NCI-H524 treated with DMSO at 0.1 percent for 48 hours (cell line): ENCODE measurements around the gene LASP1NB.

Source experiments
- DNase-seq: peaks from one replicate; lab custom pipeline; 2025; lab: John Stamatoyannopoulos, UW

LASP1NB gene

DNA sequence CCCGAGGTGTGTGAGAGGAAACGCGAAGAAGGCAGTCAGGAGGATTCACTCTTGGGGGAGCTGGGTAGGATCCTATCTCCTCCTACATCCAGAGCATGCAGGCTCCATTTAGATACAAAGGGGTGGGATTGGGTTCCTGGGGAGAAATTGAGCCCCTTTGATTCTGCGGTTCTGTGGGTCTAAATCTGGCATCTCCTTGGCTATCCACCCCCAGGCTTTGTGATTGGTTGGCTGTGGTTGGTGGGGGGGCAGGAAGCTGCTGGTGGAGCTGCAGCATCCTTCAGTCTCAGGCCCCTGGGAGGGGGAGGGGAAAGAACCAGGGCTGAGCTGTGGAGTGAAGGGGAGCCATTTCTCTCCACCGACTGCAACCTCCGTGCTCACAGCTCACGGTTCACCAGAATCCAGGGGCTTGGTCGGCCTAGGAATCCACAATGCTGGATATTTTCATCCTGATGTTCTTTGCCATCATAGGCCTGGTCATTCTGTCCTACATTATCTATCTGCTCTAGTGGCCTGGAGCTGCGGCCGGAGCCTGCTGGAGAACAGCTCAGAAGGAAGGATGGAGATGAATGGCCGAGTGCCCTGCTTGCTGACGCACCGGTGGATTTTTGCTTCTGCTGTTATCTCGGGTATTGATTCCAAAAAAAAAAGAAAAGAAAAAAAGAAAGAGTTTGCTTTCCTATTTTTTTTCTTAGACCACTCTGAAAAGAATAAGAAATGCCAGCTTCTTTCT, at the start of gene LASP1NB:
LASP1NB (plus strand) TSS at position 352 of the 733 bp plus-strand sequence.
- no peak for DNase-seq

DNA sequence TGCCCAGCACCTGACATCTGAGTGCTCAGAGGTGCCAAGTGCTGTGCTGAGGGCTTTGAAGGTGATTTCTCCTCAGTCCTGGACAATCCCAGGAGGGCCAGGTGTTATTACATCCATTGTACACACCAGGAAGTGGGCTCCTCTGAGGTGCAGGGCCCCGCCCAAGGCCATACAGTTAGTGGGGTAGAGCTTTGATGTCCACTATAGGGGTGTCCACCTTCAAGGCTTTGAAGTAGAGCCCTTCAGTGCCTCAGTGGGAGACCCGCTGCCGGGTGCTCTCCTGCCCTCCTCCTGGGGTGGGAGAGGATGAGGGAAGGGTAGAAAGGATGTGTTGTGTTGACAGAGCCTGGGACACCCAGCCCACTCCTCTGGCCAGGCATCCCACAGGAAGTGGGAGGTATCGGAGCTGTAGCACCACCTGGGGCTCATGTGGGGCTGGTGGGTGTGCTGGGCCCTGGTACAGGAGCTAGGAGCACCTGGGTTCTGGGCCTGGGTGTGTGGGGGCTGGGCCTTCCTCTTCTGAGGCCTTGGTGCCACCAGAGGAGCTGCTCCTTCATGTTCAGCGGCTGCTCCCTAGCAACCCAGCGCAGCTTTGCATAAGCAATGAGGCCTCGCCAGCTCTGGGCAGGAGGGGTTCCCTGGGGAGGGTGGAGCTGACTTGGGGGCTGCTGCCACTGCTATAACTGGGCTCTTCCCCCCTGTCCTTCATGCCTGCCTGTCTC, 48.1 kb upstream of the LASP1NB start:
- no peak for DNase-seq

DNA sequence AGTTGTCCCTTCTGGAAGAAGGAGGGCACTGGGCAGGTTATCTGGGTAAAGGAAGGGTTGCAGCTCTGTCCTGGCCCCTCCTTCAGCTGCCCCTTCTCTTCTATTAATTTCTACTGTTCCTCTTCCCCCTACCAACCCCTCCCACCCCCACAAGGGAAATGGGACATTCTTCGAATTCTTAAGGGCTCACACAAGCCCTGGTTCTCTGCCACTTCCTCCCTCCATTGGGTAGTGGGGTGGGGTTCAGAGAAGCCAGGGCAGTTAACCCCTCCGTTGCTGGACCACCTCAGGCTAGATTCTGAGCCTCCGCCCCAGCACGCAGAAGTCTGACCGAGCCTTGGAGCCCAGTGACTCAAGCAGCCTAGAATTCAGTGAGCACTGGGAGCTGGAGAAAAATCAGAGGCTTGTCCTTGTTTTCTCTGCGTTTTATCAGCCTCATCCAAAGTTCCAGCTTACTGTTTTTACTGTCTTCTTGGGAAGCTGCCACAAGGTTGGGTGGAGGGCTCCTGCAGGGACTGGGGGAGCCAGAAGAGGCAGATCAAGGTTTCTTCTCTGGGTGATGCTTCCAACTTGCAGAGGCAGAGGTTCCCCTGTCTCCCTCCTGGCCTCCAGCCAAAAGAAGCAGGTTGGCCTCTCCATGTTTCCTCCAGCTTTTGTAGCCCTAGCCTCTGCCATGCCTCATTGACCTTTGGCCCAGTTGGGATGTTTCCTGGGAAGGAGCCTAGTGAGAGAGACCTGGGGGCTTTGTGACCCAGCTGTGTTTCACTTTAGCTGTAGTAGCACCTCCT, 45.3 kb upstream of the LASP1NB start:
- DNase-seq: no peak

DNA sequence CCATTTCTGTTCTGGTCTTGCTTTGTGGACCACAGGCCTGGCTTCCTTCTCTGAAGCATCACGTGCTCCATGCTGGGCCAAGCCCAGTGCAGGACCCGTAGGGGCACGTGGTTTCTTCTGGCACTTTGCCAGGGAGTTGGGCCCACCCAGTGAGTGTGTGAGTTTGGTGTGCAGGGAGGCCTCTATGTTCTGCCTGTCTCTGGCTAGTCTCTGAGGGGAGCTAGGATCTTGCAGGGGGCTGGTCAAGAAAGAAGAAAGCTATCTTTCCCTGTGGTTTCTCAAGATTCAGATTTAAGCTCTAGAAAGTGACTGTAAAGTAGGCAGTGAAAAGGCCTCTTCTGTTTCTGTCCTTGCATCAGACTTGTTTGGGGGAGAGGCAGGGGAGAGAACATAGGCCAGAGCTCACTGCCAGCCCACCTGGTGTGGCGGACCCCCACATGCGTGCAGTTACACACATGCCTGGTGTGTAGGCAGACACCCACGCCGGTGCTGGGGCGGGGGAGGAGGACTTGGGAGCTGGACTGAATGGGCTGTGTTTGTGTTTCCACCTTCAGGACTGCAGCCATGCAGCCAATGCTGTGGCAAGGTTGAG, 43.7 kb upstream of the LASP1NB start:
- no peak for DNase-seq

DNA sequence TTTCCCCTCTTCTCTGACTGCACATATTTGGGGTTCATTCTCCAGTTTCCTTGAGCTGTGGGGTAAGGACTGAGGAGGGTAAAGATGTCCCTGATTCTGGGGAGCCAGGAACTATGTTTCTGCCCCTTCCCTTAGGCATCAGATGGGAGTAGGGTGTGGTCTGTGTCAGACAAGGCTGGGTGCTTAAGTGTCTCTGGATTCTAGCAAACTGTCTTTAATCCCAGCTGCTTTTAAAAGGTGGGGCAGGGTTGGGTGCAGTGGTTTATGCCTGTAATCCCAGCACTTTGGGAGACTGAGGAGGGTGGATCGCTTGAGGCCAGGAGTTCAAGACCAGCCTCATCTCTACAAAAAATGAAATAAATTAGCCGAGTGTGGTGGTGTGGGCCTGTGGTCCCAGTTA, 42.5 kb upstream of the LASP1NB start:
- no peak for DNase-seq

DNA sequence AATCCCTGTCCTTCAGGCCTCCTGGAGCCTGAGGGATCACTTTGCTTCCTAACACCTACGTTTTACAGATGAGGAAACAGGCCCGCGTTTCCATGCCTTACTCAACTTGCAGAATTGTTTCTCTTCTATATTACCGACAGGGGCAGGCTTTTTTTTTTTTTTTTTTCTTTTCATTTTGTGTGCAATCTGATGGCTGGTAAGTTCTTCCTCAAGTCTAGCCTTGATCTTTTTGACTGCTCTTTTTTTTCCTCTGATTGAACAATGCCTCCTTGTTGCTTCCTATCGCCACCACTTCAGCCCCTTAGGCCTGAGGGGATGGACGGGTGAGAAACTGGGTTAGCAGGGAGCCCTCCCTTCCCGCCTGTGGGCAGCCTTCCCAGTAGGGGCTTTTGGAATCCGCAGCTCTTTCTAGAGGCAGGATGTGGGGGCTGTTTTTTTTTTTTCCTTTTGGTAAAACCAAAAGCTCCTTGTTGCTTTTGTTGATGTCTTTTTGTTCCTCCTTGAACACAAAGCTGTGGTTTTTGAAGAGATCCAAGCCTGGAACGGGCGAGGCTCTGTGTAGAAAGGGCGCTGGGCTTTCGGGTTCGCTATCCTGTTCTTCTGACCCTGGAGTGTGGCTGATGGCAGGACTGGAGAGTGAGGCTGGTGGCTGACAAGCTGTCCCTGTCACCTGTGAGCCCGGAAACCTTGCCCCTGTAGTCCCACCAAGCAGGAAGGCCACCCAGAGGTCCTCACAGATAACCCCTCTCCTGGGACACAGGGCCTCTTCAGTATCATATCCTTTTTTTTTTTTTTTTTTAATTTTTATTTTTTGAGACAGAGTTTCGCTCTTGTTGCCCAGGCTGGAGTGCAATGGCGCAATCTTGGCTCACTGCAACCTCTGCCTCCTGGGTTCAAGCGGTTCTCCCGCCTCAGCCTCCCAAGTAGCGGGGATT, 41.6 kb upstream of the LASP1NB start:
- no peak for DNase-seq

DNA sequence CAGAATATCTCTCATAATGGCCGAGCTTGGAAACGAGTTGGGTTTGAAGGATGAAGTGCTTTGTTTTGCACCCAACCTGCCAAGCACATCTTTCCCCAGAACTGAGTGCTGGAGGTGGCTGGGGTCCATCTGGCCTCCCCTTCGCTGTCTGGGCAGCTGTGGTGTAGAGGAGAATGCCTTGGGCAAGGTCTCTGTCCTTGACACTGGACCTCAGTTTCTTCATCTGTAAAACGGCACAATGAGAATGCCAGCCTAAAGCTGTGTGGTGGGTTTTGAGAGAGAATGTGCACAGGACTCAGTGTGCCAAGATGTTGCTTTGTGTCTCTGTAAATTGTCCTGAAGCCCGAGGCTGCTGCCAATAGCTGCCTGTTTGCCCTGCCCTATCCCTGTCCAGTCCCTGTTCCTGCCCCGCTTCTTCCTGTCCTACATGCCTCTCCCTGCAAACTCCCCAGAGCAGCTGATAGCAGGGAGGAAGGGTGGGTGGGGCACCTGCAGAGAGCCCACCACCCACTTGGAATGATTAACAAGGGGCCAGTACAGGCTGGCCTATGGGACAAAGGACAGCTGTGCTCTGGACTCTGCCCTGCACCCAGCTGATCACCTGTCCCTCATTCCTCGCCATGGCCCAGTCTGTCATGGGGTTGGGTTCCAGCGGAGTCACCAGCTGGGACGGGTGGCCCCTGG, 40.2 kb upstream of the LASP1NB start:
- DNase-seq: no peak

DNA sequence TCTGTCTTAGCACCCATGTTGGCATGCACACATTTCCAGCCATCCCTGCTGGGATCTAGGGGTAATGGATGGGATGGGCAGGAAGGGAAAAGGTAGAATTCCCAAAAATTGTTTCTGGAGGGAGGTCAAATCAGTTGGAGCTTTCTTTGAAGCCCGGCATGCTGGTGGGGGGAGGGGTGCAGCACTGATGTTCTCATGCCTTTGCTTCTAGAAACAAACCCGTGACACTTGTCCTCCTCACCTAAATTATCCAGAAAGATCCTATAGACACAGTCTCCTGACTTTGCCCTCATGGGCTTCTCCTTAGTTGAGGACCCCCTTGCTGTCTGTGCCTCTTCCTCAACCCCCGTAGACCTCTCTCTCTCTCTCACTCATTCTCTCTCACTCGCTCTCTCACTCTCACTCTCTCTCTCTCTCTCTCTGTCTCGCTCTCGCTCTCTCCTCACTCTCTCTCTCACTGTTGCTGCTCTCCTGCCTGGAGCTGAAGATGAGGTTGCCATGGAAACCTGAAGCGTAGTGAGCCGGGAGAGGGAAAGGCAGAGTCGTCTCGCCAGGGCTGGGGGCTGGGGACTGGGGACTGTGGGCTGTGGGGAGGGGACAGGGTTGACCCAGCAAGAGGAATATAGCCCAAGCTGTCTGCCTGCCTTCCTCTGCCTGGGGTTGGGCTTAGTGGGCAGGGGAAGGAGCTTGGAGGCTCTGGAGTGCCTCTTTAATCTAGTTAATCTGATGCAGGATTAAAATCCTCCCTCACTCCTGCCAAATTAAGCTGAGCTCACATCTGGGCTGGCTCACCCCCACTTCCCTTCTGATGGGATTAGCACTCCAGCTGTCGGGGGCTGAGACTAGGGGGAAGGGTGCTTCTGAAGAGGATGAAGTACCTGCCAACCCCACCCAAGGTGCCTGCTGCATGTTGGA, 39.4 kb upstream of the LASP1NB start:
- peak; percentile 93 for DNase-seq

DNA sequence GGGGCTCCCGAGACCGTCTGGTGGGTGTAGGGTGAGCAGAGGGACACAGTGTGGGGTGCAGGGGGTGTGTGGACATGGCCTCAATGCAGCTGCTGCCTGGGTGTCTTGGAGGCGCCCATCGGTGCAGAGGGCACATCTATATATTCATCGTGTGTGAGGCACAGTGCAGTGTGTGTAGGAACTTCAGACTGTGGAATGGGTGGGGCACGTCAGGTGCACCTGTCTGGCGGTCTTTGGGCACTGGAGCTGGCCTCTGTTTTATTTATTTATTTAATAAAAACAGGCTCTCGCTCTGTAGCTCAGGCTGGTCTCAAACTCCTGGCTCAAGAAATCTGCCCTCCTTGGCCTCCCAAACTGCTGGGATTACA, 38.8 kb upstream of the LASP1NB start:
- DNase-seq: no peak

DNA sequence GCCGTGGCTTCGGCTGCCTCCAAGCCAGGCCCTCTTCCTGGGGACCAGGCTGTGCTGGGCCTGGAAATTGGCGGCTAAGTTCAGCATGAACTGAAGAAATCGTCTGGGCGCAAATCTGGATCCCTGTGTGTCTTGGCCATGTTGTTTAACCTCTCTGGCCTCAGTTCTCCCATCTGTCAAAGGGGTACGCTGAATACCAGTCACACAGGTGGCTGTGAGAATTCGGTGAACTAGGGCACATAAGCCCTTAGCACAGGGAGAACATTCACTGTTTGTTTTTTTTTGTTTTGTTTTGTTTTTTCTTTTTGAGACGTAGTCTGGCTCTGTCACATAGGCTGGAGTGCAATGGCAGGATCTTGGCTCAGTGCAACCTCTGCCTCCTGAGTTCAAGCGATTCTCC, 36.6 kb upstream of the LASP1NB start:
- DNase-seq: no peak

DNA sequence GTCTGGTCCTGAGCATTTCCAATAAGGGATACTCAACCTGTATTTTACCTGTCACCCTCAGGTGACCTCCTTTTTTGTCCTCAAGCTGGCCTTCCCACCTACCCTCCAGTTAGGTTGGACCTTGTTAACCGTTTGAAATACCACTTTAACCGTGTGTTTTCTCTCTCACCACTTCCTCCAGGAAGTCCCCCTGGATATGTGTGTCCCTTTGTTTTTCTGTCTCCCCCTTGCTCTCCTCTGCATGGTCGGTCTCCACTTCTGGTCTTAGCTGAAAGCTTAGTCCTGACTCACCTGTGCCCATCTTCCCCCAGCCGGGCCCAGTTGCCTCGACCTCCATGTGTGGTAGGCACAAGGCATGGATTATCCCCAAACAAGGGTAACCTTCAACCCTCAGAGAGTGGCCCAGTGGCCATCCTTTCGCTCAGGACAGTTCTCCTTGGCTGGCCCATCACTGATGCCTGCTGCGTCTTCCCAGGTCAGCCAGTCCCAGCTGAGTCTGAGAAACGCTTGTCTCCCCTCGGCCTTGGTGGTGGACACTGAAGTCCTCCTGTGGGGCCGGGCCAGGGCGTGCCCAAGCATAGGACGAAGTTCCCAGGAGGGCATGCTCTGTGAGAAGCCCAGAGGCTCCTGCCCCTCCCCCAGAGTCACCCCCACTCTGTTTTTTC, 35.5 kb upstream of the LASP1NB start:
- DNase-seq: no peak

DNA sequence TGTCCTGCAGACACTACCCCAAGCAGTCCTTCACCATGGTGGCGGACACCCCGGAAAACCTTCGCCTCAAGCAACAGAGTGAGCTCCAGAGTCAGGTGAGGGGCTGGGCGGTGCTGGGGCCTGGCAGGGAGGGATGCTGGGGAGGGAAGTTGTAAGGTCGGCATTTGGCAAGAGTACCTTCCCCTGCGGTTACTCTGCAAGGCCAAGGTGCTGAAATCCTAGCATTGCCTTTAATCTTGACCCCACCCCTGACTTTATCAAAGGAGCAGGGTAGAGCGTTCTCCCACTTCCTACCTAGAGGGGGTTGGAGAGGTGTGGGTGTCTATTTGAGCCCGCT, 35.0 kb upstream of the LASP1NB start:
- DNase-seq: no peak

DNA sequence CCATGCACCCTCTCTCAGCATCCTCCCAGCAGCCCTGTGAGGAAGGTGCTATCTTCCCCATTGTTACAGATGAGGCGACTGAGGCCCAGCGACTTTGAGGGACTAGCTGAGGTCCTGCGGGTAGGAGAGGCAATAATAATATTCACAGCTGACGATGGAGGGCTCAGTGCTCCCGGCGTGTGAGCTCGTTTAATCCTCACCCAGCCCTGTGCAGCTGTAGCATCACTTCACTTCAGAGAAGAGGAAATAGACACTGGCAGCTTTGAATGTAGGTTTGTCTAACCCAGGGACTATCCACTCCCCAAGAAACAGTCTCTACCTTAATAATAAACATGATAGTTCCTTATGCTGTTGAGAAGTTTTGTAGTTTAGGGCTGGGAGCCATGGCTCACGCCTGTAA, 34.0 kb upstream of the LASP1NB start:
- DNase-seq: no peak

DNA sequence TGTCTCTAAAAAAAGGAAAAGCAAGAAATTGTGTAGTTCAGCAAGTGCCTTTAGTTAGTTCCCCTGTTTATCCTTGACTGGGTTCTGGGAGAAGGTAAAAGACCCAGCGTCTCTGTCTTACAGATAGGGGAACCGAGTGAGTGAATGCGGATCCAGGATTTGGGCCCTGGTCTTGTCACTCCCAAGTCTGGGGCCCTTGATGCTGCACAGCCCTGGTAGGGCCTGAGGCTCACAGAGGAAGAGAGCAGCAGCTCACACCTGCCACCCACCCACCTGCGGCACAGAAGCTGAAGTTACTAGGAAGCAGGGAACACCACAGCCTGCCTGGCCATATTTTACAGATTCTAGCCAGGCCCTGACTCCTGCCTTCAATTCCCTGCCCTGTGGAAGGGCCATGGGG, 33.3 kb upstream of the LASP1NB start:
- no peak for DNase-seq

DNA sequence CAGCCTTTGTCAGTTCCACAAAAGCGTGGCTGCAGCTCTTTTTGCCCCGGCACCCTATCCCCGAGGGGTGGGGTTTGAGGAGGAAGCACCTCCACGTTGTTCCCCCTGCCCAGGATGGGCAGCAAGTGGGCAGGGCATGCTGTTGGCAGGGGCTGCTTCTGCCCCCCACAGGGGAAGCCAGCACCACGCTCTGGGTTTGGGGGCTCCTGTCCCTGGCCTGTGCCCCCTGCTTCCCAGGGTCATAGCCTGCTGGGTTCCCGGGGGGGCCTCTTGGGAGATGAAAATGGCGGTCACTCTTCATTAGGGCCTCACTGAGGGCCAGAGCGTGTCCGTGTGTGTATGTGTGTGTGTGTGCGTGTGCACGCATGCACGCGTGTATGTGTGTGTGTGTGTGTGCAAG, 32.8 kb upstream of the LASP1NB start:
- no peak for DNase-seq

DNA sequence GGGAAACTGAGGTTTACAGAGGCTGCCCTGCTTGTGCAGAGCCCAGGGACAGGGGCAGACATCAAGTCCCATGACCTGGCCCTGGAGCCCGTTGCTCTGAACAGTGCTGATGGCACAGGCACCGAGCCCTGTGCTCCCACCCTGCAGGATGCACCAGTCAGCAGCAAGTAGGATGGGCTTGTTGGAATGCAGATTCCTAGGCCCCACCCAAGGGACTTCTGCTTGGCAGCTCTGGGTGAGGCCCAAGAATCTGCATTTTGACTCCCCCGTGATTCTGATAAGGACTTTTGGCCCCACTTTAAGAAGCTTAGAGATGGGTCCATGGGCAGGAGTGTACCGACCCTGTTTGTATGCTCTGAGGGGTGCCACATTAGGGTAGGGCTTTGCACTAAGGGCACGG, 32.3 kb upstream of the LASP1NB start:
- no peak for DNase-seq

DNA sequence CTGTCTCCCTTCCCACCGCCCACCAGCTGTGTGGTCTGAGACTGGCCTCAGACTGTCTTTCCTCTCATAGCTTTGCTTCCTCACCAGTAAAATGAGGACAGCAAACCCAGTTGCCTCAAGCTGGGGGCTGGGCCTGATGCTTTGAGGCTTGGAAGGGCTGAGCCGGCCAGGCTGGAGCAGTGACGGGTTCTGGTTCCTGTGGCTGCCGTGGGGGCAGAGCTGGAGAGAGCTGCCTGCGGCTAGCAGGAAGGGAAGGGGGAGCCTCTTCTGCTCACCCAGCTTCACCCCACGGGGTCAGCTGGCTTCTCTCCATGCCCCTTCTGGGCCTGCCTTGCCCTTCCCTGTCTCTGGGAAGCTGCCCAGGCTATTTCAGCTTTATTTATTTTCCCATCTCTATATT, 31.8 kb upstream of the LASP1NB start:
- no peak for DNase-seq

DNA sequence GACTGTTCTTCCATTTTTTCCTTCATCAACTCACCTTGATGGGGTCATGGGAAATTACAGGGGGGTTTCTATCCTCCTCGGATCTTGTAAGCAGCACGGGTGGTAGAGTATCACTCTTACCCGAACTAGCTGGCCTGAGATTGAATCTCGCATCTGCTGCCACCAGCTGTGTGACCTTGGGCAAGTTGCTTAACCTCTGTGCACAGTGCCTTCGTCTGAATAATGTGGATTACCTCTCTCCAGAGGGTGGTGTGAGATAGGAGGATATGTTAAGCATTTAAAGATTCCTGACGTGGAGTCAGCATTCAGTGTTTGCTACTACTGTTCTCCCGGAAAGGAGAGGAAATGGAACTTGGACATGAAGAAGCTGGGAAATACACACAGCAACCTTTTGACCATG, 31.1 kb upstream of the LASP1NB start:
- DNase-seq: no peak

DNA sequence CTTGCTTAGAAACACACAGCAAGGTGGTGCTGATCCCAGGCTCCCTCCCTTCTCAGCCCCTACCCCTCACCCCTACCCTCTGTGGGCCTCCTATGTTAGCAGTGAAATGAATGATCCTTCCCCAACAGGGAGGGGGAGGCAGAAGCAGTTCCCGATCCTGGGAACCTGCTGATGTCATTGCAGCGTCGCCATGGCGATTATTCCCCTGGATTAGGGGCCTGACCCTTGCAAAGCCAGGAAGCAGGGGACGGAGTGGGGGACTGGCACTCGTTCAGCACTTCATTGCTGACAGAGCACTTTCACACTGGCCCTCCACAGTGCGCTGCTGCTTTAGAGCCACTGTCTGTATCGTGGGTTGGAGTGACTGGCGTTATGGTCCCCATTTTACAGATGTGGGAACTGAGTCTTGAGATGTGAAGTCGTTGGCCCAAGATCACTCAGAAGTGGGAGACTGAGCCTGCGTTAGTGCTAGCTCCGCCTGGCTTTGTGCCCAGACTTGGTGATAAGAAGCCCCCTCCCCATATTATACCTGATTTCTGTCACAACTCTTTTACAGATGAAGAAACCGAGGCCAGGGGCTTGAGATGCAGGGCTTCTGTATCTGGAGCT, 29.0 kb upstream of the LASP1NB start:
- DNase-seq: no peak
